ENCODE results near the gene ANAPC2. TPM values are rescaled to one million over a fixed set of nuclear protein-coding genes. Genes with fewer than 3 reads are reported as not detected.

Gene ANAPC2
- total RNA-seq, 1 donor from 2014 or later: 65.0 TPM

DNA sequence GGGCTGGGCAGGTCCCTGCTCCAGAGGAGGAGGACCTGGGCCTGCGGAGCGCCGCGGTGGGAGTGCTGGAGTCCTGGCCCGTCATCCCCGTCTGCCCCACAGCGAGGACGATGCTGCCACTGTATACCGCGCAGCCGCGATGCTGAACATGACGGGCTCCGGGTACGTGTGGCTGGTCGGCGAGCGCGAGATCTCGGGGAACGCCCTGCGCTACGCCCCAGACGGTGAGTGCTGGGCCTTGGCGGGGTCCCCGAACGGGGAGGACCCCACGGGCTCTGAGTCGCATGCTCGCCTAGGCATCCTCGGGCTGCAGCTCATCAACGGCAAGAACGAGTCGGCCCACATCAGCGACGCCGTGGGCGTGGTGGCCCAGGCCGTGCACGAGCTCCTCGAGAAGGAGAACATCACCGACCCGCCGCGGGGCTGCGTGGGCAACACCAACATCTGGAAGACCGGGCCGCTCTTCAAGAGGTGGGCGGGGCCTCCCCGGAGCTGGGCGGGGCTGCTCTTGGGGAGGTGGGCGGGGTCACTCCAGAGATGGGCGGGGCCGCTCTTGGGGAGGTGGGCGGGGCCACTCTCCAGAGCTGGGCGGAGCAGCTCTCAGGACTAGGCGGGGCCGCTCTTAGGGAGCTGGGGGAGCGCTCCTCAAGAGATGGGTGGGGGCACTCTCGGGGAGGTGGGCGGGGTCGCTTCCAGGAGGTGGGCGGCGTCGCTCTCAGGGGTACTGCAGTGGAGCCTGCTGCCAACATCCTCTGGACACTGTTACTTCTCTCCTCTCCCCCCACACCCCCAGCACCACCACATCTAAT is 31.6 kb downstream of the ANAPC2 start:
- Mint-ChIP-seq H3K27ac (no peak overlapping the region), H3K4me3 (no peak overlapping the region), H3K4me1 (ENCODE audit: unreplicated experiment) (no peaks in the 10 kb centered on the region), H3K36me3 (no peaks in the 10 kb centered on the region), H3K27me3 (peaks cover 63% of the 10 kb centered on the region), H3K9me3 (no peaks in the 10 kb centered on the region)
- TF ChIP-seq, protein P1, sequence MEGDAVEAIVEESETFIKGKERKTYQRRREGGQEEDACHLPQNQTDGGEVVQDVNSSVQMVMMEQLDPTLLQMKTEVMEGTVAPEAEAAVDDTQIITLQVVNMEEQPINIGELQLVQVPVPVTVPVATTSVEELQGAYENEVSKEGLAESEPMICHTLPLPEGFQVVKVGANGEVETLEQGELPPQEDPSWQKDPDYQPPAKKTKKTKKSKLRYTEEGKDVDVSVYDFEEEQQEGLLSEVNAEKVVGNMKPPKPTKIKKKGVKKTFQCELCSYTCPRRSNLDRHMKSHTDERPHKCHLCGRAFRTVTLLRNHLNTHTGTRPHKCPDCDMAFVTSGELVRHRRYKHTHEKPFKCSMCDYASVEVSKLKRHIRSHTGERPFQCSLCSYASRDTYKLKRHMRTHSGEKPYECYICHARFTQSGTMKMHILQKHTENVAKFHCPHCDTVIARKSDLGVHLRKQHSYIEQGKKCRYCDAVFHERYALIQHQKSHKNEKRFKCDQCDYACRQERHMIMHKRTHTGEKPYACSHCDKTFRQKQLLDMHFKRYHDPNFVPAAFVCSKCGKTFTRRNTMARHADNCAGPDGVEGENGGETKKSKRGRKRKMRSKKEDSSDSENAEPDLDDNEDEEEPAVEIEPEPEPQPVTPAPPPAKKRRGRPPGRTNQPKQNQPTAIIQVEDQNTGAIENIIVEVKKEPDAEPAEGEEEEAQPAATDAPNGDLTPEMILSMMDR (conservative IDR thresholded peaks at IDR 0.05): no peak
- no peak for DNase-seq (ENCODE audit: extremely low spot score, unreplicated experiment)

DNA sequence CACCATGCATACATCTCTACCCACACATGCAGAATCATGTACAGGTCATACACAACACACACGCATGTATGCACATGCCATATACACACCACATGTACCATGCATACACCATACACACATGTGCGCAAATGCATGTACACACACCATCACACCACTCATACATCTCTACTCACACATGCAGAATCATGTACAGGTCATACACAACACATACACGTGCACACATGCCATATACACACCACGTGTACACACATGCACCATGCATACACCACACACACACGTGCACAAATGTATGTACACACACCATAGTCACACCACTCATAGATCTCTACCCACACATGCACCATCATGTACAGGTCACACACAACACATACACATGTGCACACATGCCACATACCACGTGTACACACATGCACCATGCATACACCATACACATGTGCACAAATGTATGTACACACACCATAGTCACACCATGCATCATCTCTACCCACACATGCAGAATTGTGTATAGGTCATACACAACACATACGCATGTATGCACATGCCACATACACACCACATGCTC is 35.4 kb downstream of the ANAPC2 start:
- H3K27me3 Mint-ChIP-seq: peaks cover 35% of the 10 kb centered on the region
- no peaks in the 10 kb centered on the region for H3K4me1 Mint-ChIP-seq (ENCODE audit: unreplicated experiment)
- DNase-seq (ENCODE audit: extremely low spot score, unreplicated experiment): no peak
- no peaks in the 10 kb centered on the region for H3K9me3 Mint-ChIP-seq
- TF ChIP-seq, protein P1 (conservative IDR thresholded peaks at IDR 0.05): no peak
- H3K4me3 Mint-ChIP-seq: no peak overlapping the region
- no peaks in the 10 kb centered on the region for H3K36me3 Mint-ChIP-seq
- H3K27ac Mint-ChIP-seq: no peak overlapping the region

DNA sequence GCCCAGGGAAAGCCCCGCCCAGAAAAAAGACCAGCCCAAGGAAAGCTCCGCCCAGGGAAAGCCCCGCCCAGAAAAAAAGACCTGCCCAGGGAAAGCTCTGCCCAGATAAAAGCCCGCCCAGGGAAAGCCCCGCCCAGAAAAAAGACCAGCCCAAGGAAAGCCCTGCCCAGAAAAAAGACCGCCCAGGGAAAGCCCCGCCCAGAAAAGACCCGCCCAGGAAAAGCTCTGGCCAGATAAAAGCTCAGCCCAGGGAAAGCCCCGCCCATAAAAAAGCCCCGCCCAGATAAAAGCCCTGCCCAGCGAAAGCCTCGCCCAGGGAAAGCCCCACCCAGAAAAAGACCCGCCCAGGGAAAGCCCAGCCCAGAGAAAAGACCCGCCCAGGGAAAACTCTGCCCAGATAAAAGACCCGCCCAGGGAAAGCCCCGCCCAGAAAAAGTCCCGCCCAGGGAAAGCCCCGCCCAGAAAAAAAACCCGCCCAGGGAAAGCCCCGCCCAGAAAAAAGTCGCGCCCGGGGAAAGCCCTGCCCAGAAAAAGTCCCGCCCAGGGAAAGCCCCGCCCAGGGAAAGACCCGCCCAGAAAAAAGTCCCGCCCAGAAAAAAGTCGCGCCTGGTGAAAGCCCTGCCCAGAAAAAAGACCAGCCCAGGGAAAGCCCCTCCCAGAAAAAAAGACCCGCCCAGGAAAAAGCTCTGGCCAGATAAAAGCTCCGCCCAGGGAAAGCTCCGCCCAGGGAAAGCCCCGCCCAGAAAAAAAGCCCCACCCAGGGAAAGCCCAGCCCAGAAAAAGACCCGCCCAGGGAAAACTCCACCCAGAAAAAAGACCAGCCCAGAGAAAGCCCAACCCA is 37.5 kb downstream of the ANAPC2 start:
- H3K4me1 Mint-ChIP-seq (ENCODE audit: unreplicated experiment): no peaks in the 10 kb centered on the region
- H3K27ac Mint-ChIP-seq: no peak overlapping the region
- no peak overlapping the region for H3K4me3 Mint-ChIP-seq
- no peak for DNase-seq (ENCODE audit: extremely low spot score, unreplicated experiment)
- H3K27me3 Mint-ChIP-seq: peaks cover 24% of the 10 kb centered on the region
- TF ChIP-seq, protein P1 (conservative IDR thresholded peaks at IDR 0.05): no peak
- no peaks in the 10 kb centered on the region for H3K9me3 Mint-ChIP-seq
- H3K36me3 Mint-ChIP-seq: no peaks in the 10 kb centered on the region

DNA sequence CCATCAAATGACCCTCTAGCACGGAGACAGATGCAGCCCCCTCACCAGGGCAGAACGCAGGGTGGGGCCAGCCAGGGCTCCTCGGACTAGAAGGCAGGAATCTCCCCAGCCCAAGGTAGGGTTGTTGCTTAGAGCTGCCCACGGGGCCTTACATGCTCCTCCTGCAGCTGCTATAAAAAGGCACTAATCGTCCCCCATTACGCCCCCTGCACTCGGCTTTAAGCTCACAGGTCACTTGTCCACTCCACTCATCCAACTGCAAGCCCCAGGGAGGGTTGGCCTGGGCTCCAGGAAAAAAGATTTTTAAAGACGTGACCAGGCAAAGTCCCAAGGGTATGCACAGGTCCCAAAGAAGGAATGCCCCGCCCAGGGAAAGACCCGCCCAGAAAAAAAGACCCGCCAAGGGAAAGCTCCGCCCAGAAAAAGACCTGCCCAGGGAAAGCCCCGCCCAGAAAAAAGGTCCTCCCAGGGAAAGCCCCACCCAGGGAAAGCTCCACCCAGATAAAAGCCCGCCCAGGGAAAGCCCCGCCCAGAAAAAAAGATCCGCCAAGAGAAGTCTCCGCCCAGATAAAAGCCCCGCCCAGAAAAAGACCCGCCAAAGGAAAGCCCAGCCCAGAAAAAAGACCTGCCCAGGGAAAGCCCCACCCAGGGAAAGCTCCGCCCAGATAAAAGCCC is 38.3 kb downstream of the ANAPC2 start:
- Mint-ChIP-seq H3K27ac (no peak overlapping the region), H3K36me3 (no peaks in the 10 kb centered on the region)

DNA sequence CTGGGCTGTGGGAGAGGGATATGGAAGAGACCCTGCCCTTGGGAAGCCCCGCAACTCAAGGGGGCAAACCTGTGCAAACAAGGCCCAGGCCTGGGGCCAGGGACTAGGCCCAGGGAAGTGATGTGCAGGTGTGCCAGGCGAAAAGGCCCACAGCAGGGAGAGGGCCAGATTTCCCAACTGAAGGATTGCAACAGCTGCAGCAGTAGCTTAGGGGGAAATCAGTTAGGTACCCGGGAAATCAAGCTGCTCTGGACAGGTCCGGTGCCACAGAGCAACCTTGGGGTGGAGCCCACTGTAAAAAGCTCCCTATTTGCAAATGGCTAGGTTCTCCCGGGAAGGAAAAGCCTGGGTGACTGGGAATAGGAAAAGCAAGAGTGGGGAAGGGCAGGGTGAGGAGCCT is 39.0 kb downstream of the ANAPC2 start:
- TF ChIP-seq, protein P1 (conservative IDR thresholded peaks at IDR 0.05): no peak
- no peak overlapping the region for H3K4me3 Mint-ChIP-seq
- no peaks in the 10 kb centered on the region for H3K36me3 Mint-ChIP-seq
- no peak for DNase-seq (ENCODE audit: extremely low spot score, unreplicated experiment)
- H3K4me1 Mint-ChIP-seq (ENCODE audit: unreplicated experiment): no peaks in the 10 kb centered on the region
- peaks cover 13% of the 10 kb centered on the region for H3K27me3 Mint-ChIP-seq
- H3K27ac Mint-ChIP-seq: no peak overlapping the region
- no peaks in the 10 kb centered on the region for H3K9me3 Mint-ChIP-seq

More for the DNA sequence above, 38.3 kb downstream of the ANAPC2 start:
- Mint-ChIP-seq H3K9me3 (no peaks in the 10 kb centered on the region), H3K4me3 (no peak overlapping the region), H3K27me3 (peaks cover 19% of the 10 kb centered on the region), H3K4me1 (ENCODE audit: unreplicated experiment) (no peaks in the 10 kb centered on the region)
- DNase-seq (ENCODE audit: extremely low spot score, unreplicated experiment): no peak
- TF ChIP-seq, protein P1 (conservative IDR thresholded peaks at IDR 0.05): no peak

Data from type B pancreatic cell (in vitro differentiated cells).